Esophagus squamous epithelium (tissue), 4 donors: ENCODE measurements around the gene PDK2.

ENCODE experiments used
- CTCF ChIP-seq, 6 experiments: fragments of 450-650 bp in 4 of 6; fragments of 200-600 bp in 2 of 6; sonication (generic) in 2 of 6; IDR thresholded peaks; one replicate each; pipeline ENCODE4 v1.5.1; 2016 to 2019; ENCODE audit warnings: antibody characterized with exemption in 6 of 6, mild to moderate bottlenecking in 4 of 6, moderate library complexity in 4 of 6
- POLR2A ChIP-seq, 4 donors: fragments of 450-650 bp; IDR thresholded peaks; one replicate each; pipeline ENCODE4 v1.6.1; 2017; ENCODE audit warnings: antibody characterized with exemption in 4 of 4, mild to moderate bottlenecking in 4 of 4, moderate library complexity in 3 of 4

GRCh38 chr17:50076221-50076590 is 18.9 kb upstream of the PDK2 start:
- TF ChIP-seq CTCF (IDR thresholded peaks at IDR 0.05) = no peak
- TF ChIP-seq POLR2A (IDR thresholded peaks at IDR 0.05) = no peak
